Activated CD8-positive, alpha-beta memory T cell treated with anti-CD3 and anti-CD28 coated beads, Interleukin-2, amount 50 U/mL, for 24 hours (primary cell): ENCODE measurements around the gene FBXL7.
"Not testable (repeated sequence)": the region's sequence is repeated elsewhere in the genome, so short reads cannot be mapped to it uniquely, and the experiment has no call there.

Experiments
- DNase-seq: peaks from one replicate; pipeline ENCODE4 v3.0.0-alpha.2; 2020; ENCODE audit errors: extremely low read depth

The FBXL7 gene

DNA sequence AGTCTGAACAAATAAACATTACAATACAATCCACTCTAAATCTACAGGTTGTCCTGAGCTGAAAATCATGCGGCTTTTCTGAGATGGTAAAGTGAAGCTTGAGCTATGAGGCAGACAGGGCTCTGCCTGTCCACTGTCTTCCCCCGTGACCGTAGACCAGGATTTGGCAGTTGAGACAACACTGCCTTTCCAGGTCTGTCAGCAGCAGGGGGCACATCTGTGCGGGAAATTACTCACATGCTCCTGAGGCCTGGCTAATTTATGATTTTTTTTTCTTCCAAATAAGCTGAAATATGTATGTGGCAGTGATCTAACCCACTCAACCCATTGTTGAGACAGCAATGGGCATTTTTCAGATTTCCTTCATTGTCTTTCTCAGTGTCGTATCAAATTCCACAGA lies 307.9 kb downstream of the FBXL7 start:
- DNase-seq = no peak

GRCh38 chr5:15808577-15808976 lies 308.6 kb downstream of the FBXL7 start:
- no peak for DNase-seq

DNA sequence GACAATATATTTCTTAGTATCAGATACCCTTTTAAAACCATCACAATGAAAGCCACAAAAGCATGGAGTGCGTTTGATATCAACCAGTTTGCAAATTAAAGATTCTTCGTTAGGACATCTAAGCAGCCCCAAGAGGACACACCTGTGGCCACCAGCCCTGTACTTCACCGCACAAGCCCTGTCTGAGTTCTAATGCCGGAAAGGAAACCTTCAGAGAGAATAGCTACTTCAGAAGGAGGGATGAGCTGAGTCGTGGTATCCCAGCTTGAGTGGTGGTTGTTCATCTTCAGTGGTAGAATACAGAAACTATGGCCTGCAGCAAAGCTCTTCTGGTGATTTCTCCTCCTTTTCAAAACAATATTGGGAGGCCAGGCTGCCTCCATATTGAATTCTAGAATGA lies 319.6 kb downstream of the FBXL7 start:
- no peak for DNase-seq

GRCh38 chr5:15821506-15821905 lies 321.5 kb downstream of the FBXL7 start:
- no peak for DNase-seq

- no peak for DNase-seq
These were observed 323.4 kb downstream of the FBXL7 start for GRCh38 chr5:15823398-15823797.

GRCh38 chr5:15827741-15828140 lies 327.8 kb downstream of the FBXL7 start:
- no peak for DNase-seq

GRCh38 chr5:15831408-15831807 lies 331.4 kb downstream of the FBXL7 start:
- DNase-seq = no peak

DNA sequence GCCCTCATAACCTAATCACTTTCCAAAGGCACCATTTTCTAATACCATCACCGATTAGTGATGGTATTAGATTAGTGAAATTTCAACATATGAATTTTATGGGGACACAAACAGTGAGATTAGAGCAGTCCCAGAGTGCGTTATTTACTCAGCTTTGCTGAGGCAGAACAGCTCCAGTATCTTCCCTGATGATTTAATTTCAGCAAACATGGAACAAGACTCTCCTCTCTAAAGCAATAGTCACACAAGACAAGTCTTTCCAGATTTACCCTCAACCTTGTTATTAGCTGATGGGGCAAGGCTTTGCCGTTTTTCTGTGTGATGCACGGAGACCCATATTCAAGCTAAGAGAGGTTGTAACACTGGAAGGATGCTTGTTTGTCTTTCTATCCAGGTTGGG lies 333.4 kb downstream of the FBXL7 start:
- DNase-seq = no peak

- DNase-seq = no peak
These were observed 334.7 kb downstream of the FBXL7 start for GRCh38 chr5:15834596-15835245.

- DNase-seq = no peak
These were observed 335.5 kb downstream of the FBXL7 start for GRCh38 chr5:15835514-15835913.

GRCh38 chr5:15837551-15838289 lies 337.7 kb downstream of the FBXL7 start:
- no peak for DNase-seq

DNA sequence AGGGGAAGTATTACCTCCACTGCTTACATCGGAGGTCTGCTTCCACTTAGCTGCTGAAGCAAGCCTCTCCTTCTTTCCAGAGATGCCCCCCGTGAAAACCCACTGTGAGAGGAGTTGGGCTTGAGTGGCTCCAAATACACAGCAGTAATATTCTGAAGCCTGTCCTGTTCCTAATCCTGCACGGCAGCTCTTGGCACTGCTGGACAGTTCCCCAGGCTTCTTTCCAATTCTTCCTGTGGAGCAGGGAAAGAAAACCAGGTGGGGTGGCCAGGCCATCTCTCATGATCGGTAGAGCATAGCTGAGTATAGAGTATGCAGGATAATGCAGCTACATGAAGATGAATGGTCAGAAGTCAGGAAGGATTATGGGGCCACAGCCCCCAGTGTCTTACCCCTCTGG lies 344.3 kb downstream of the FBXL7 start:
- no peak for DNase-seq

GRCh38 chr5:15844871-15845270 lies 344.9 kb downstream of the FBXL7 start:
- no peak for DNase-seq

DNA sequence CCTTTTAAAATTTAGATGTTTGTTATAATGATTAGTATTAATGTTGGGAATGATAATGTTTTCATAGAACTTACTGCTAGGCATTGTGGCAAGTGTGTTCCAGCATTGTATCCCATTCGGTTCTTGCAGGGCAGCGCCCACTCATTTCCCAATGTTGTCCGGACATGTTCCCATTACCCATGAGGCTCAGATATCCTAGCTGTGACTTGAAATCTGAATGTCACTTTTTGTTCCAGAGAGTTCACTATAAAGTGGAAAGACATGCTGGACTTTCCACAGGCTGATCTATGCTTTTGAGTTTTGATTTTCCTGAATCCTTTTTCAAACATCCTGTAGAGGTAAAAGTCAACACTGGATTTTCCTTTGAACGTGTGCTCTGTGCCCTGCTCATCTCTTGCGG lies 350.6 kb downstream of the FBXL7 start:
- no peak for DNase-seq

GRCh38 chr5:15850939-15851341 lies 351.0 kb downstream of the FBXL7 start:
- DNase-seq = no peak

- no peak for DNase-seq
These were observed 352.2 kb downstream of the FBXL7 start for GRCh38 chr5:15852217-15852616.

DNA sequence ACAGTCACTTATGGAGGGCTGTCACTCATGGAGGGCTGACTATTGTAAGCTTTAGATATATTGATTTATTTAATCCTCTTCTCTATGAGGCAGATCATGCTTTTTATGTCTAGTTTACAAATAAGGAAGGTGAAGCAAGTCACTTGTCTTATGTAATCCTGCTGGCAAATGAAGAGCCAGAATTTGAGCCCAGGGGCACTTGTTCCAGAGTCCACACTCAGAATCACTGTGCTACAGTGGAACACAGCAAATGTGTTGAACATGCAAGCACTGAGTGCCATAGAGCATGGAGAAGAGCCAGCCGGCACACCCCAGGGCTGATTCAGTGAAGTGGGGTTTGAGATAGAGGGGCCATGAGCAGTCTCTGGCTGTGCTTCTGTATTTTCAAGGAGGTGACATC lies 353.0 kb downstream of the FBXL7 start:
- DNase-seq = no peak

- no peak for DNase-seq
These were observed 358.3 kb downstream of the FBXL7 start for GRCh38 chr5:15858326-15858725.

DNA sequence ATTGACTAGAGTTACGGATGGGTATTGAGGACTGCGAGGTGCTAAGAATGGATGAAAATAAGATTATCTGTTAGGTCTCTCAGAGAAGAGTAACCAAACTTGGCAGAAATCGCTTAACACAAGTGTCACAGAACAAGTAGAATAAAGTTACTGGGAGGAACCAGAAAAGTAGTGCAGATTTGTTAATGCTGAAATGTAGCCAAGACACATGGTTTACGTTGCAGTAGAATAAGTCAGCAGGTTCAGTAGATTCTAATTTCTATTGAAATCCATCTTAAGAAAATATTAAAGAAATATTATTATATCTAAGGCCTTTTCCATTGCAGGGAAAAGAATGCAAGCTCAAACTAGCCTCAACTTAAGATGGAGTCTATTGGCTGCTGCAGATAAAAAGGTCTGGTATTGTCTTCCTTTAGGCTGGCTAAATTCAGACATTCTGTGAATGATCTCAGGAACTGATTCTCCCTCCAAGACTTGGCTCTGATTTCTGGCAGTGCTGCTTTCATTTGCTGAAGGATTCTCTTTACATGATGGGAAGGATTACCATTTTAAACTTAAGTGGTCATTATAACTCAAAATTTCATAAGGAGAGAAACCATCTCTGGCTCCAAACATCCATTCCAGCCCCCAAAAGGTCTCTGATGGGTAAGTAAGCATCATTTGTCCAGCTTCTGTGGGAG lies 364.7 kb downstream of the FBXL7 start:
- no peak for DNase-seq

DNA sequence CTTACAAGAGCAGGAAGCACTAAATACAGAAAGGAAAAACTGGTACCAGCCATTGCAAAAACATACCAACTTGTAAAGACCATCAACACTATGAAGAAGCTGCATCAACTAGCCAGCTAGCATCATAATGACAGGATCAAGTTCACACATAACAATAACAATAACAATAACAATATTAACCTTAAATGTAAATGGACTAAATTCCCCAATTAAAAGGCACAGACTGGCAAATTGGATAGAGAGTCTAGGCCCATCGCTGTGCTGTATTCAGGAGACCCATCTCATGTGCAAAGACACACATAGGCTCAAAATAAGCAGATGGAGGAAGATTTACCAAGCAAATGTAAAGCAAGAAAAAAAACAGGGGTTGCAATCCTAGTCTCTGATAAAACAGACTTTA lies 372.3 kb downstream of the FBXL7 start:
- DNase-seq = not testable (repeated sequence)

GRCh38 chr5:15877914-15878313 lies 377.9 kb downstream of the FBXL7 start:
- DNase-seq = no peak

- DNase-seq = no peak
These were observed 380.2 kb downstream of the FBXL7 start for GRCh38 chr5:15880201-15880600.

DNA sequence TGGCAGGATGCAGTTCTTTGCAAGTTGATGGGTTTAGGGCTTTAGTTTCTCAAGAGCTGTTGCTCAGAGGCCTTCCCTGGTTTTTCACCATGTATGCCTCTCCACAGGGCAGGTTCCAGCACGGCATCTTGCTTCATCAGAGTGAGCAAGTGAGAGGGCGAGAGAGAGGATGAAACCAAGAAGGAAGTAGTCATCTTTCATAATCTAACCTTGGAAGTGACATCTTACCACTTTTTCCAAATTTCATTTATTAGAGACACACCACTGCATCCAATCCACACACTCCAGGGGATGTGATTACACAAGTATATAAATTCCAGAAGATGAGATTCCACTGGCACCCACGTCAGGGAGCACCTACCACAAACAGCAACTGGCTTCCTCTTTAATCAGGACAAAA lies 385.2 kb downstream of the FBXL7 start:
- DNase-seq = no peak
